ENCODE results near the gene GALM.

DNA sequence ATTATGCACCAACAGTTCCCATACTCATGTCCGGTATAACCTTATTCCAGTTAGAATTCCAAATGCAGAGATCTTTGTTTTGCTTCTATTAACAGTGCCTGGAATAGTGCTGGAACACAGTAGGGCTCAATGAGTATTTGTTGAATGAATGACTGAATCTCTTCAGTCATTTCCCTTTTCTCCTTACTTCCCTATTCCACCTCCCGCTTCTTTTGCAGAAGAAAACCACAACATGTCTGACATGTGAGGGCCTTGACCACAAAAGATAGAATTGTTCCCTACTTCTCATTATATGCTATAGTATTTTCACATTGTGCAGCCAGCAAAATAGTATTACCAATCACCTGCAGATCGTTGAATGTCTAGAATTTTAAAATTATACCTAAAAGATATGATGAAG, 43.7 kb upstream of the GALM start:
- TF ChIP-seq, protein P1, sequence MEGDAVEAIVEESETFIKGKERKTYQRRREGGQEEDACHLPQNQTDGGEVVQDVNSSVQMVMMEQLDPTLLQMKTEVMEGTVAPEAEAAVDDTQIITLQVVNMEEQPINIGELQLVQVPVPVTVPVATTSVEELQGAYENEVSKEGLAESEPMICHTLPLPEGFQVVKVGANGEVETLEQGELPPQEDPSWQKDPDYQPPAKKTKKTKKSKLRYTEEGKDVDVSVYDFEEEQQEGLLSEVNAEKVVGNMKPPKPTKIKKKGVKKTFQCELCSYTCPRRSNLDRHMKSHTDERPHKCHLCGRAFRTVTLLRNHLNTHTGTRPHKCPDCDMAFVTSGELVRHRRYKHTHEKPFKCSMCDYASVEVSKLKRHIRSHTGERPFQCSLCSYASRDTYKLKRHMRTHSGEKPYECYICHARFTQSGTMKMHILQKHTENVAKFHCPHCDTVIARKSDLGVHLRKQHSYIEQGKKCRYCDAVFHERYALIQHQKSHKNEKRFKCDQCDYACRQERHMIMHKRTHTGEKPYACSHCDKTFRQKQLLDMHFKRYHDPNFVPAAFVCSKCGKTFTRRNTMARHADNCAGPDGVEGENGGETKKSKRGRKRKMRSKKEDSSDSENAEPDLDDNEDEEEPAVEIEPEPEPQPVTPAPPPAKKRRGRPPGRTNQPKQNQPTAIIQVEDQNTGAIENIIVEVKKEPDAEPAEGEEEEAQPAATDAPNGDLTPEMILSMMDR (IDR thresholded peaks at IDR 0.05): no peak
- TF ChIP-seq EP300 (IDR thresholded peaks at IDR 0.05): no peak
- no peak for TF ChIP-seq POLR2A (IDR thresholded peaks at IDR 0.05)
